Measurements from ENCODE around the gene ZBTB32.

GRCh38 chr19:35669566-35669965 is 34.8 kb upstream of the ZBTB32 start:
- TF ChIP-seq POLR2A (IDR thresholded peaks at IDR 0.05) (no peak), CTCF (IDR thresholded peaks at IDR 0.05) (no peak)
